ENCODE measurements around the gene GOLGA8B.
"Not testable (repeated sequence)": the region's sequence is repeated elsewhere in the genome, so short reads cannot be mapped to it uniquely, and the experiment has no call there.

The GOLGA8B gene, protein sequence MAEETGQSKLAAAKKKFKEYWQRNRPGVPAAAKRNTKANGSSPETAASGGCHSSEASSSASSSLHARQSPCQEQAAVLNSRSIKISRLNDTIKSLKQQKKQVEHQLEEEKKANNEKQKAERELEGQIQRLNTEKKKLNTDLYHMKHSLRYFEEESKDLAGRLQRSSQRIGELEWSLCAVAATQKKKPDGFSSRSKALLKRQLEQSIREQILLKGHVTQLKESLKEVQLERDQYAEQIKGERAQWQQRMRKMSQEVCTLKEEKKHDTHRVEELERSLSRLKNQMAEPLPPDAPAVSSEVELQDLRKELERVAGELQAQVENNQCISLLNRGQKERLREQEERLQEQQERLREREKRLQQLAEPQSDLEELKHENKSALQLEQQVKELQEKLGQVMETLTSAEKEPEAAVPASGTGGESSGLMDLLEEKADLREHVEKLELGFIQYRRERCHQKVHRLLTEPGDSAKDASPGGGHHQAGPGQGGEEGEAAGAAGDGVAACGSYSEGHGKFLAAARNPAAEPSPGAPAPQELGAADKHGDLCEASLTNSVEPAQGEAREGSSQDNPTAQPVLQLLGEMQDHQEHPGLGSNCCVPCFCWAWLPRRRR

DNA sequence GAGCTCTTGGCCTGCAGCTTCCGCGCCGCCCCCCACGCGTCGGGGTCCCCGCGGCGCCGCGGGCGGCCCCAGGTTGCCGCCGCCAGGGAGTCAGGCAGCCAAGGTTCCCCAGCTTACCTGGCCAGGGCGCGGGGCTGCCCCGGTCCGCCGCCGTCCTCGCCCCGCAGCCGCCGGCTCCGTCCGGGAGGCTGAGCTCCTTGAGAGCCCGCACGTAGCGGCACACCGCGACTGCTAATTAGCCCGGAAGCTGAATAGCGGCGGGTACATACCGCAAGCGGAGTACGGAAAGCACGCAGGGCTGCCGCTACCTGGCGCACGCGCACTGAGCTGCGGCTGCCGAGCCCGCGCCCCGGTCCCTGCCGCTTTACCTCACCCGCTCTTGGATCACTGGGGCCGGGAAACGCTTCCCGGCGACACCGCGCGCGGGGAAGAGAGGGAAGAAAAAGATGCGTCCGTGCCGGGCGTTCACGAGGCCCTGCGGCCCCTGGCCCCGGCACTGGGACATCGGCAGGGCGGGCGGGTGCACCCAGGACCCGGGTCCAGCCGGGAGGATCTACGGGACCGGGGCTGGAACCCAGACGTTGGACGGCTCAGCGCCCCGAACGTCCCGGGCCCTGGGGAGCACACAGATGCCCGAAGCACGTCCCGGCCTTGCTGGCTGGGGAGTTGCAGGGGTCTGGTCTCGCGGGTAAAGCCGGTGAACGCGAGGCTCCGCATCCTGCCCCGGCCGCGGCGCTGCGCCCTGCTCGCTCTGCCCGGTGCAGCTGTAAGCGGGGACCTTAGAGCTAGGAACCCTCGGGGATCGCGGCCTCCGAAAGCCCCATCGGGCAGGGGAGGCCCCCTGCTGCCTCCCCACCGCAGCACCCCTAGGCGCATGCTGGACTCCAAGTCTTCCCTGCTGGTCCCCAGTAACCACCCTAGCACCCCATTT lies at the start of gene GOLGA8B:
Gene GOLGA8B, minus strand, starts transcription at position 253 of the 931 bp plus-strand sequence. CDS start 47,739 bp downstream, outside the sequence.
- H3K9me3 ChIP-seq (ENCODE audit: control insufficient read depth, insufficient read depth, low read length) = no peaks in the 10 kb centered on the region
- peak within 1 kb of the TSS; percentile 97 for H3K9ac ChIP-seq (ENCODE audit: low read depth, low read length)

DNA sequence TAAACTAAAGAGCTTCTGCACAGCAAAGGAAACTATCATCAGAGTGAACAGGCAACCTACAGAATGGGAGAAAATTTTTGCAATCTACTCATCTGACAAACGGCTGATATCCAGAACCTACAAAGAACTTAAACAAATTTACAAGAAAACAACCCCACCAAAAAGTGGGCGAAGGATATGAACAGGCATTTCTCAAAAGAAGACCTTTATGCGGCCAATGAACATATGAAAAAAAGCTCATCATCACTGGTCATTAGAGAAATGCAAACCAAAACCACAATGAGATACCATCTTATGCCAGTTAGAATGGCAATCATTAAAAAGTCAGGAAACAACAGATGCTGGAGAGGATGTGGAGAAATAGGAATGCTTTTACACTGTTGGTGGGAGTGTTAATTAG lies 49.7 kb upstream of the GOLGA8B start:
- not testable (repeated sequence) for H3K36me3 ChIP-seq (ENCODE audit: insufficient read depth, low read length); H3K9ac ChIP-seq (ENCODE audit: low read depth, low read length); H3K4me1 ChIP-seq (ENCODE audit: insufficient read depth, low read length)

More for the DNA sequence above, at the start of gene GOLGA8B:
- Histone ChIP-seq H3K4me1 (ENCODE audit: insufficient read depth, low read length) (peaks cover 6% of the 10 kb centered on the region; the same call in 1 of the 2 replicates), H3K36me3 (ENCODE audit: insufficient read depth, low read length) (no peaks in the 10 kb centered on the region)

DNA sequence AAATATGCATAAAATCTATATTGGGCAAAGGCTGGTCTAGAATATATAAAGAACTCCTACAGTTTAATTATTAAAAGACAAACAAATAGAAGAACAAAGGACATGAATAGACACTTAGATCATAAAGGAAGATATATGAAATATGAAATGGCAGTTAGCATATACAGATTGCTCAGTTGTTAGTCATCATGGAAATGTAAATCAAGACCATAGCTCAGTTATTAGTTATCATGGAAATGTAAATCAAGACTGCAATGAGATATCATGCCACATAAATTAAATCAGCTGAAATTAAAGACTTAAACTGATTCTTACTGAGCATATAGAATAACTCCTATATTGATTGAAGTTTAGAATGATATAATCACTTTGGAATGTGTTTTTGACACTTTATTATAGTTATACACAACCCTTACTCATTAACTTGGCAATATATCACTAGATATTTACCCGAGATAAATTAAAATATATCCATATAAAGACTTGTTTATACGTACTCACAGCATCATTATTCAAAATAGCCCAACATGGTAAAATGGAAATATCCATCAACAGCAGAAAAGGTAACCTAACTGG lies 45.2 kb upstream of the GOLGA8B start:
- no peaks in the 10 kb centered on the region for H3K4me1 ChIP-seq (ENCODE audit: insufficient read depth, low read length)
- H3K9me3 ChIP-seq (ENCODE audit: control insufficient read depth, insufficient read depth, low read length) = no peaks in the 10 kb centered on the region
- no peak overlapping the region for H3K9ac ChIP-seq (ENCODE audit: low read depth, low read length)
- no peaks in the 10 kb centered on the region for H3K36me3 ChIP-seq (ENCODE audit: insufficient read depth, low read length)

More for the DNA sequence above, 49.7 kb upstream of the GOLGA8B start:
- not testable (repeated sequence) for H3K9me3 ChIP-seq (ENCODE audit: control insufficient read depth, insufficient read depth, low read length)

DNA sequence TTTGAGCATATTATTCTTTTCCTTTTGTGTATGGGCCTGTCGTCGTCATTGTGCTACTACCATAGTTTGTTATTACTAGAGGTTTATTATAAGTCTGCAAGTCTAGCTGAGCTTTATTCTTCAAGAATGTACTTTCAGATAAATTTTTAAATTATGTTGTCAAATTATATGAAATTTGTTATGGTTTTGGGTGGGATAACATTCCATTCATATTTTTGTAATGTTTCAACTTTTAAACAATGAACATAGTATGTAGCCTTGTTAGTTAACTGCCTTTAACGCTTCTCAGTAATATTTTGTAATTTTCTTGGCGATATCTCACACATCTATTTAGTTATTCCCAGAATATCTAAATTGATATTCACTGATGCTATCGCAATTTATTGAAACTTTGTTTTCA lies 41.6 kb upstream of the GOLGA8B start:
- Histone ChIP-seq H3K9ac (ENCODE audit: low read depth, low read length) (no peak overlapping the region), H3K9me3 (ENCODE audit: control insufficient read depth, insufficient read depth, low read length) (no peaks in the 10 kb centered on the region), H3K36me3 (ENCODE audit: insufficient read depth, low read length) (no peaks in the 10 kb centered on the region), H3K4me1 (ENCODE audit: insufficient read depth, low read length) (no peaks in the 10 kb centered on the region)

DNA sequence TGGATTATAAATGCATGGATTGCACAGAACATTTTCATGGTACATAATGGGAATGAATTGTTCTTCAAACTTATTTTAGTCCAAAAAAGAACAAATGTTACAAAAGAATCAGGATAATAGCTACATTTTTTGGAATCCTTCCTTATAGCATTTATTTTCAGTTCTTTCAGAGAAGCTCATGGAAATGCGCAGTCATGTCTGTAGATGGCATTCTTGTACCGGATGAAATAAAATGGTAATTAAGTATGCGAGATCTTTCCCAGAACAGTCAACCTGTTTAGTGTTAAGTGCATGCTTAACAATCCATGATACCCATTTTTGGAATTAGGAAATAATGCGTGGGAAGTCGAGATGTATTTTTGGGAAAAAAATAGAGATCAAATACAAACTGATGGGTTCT lies 38.2 kb upstream of the GOLGA8B start:
- Histone ChIP-seq H3K9me3 (ENCODE audit: control insufficient read depth, insufficient read depth, low read length) (no peaks in the 10 kb centered on the region), H3K9ac (ENCODE audit: low read depth, low read length) (no peak overlapping the region), H3K36me3 (ENCODE audit: insufficient read depth, low read length) (no peaks in the 10 kb centered on the region), H3K4me1 (ENCODE audit: insufficient read depth, low read length) (no peaks in the 10 kb centered on the region)

DNA sequence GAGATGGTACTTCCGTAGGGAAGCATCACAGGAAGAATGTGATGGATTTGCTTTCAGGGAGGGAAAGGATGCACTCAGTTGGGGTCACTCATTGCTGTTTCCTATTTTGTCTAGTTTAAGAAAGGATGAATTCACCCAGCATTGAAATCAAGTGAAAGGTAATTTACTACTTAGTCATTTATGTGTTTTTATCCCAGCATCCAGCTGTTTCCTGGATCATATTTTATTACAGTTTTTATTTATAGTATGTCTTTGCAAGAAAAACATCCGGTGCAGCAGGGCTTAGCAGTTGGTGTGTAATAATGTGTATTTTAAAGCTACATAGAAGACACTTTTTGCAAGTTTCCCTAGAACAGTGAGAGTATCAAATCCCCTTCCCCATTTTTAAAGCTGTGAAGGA lies 37.4 kb upstream of the GOLGA8B start:
- no peaks in the 10 kb centered on the region for H3K4me1 ChIP-seq (ENCODE audit: insufficient read depth, low read length)
- H3K36me3 ChIP-seq (ENCODE audit: insufficient read depth, low read length) = no peaks in the 10 kb centered on the region
- no peak overlapping the region for H3K9ac ChIP-seq (ENCODE audit: low read depth, low read length)
- H3K9me3 ChIP-seq (ENCODE audit: control insufficient read depth, insufficient read depth, low read length) = no peaks in the 10 kb centered on the region

DNA sequence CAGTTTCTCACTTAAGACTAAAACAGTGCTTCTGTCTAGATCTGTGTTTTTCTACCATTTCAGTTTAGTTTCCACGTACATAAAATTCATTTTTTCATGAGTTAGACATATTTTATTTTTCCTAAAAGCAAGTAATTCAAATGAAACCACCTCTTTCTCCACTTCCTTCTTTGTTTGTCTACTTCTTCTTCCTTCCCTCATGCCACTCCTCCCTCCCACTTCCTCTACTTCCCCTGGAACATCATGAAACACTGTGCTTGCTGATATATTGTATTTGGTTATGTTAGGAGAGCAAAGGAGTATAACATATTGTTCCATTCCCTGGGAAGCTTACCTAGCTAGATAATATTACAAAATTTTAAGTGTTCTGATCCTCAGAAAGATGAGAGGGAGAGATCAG lies 36.7 kb upstream of the GOLGA8B start:
- H3K4me1 ChIP-seq (ENCODE audit: insufficient read depth, low read length) = no peaks in the 10 kb centered on the region
- H3K36me3 ChIP-seq (ENCODE audit: insufficient read depth, low read length) = no peaks in the 10 kb centered on the region
- no peak overlapping the region for H3K9ac ChIP-seq (ENCODE audit: low read depth, low read length)
- no peaks in the 10 kb centered on the region for H3K9me3 ChIP-seq (ENCODE audit: control insufficient read depth, insufficient read depth, low read length)

DNA sequence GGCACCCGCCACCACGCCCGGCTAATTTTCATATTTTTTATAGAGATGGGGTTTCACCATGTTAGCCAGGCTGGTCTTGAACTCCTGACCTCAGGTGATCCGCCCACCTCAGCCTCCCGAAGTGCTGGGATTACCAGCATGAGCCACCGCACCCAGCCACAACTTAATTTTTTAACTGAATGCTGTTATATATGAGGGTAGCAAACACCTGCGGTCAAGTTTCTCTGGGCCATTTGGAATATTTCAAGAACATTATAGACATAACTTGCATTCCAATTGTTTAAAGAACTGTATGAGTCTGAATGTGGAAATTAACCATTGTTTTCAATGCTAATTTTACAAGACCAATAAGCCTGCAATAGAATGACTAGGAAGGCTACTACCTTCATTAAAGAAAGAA lies 35.7 kb upstream of the GOLGA8B start:
- Histone ChIP-seq H3K9ac (ENCODE audit: low read depth, low read length) (no peak overlapping the region), H3K4me1 (ENCODE audit: insufficient read depth, low read length) (no peaks in the 10 kb centered on the region), H3K36me3 (ENCODE audit: insufficient read depth, low read length) (no peaks in the 10 kb centered on the region), H3K9me3 (ENCODE audit: control insufficient read depth, insufficient read depth, low read length) (no peaks in the 10 kb centered on the region)

DNA sequence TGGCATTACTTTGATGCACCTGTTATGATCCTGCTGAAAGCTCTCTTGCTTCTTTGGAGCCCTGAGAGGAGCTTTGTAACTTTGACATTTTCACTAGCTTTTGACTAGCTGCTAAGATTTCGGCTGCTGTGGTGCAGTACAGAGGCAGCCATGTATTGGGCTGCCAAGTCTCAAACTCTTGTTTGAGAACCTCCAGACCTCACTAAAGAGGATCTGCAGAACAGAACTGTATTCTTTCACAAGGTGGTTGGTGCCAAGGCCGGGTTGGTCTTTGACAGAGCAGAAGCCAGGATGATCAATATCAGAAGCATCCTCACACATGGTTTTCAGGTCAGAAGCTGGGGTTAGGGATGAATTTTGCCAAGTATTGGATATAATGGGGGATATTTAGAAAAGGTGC lies 34.6 kb upstream of the GOLGA8B start:
- H3K36me3 ChIP-seq (ENCODE audit: insufficient read depth, low read length) = no peaks in the 10 kb centered on the region
- H3K4me1 ChIP-seq (ENCODE audit: insufficient read depth, low read length) = no peaks in the 10 kb centered on the region
- H3K9me3 ChIP-seq (ENCODE audit: control insufficient read depth, insufficient read depth, low read length) = no peaks in the 10 kb centered on the region
- no peak overlapping the region for H3K9ac ChIP-seq (ENCODE audit: low read depth, low read length)

DNA sequence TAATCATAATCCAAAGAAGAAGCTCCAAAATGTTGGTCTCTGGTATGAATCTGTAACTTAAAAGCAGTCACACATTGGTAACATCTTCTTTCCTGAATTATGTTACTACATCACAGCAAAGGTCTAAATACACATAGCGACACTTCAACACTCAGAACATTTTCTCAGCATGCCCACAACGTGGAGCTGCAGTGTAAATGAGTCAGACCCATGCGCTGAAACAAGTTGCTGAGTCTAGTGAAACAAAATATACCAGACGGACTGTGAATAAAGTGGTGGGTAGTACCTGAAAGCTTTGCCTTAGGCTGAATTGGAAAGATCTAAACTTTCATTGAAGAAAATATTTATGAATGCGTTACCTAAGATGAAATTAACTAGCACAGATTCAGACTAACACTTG lies 33.2 kb upstream of the GOLGA8B start:
- Histone ChIP-seq H3K9me3 (ENCODE audit: control insufficient read depth, insufficient read depth, low read length) (no peaks in the 10 kb centered on the region), H3K36me3 (ENCODE audit: insufficient read depth, low read length) (no peaks in the 10 kb centered on the region), H3K4me1 (ENCODE audit: insufficient read depth, low read length) (no peaks in the 10 kb centered on the region), H3K9ac (ENCODE audit: low read depth, low read length) (no peak overlapping the region)

DNA sequence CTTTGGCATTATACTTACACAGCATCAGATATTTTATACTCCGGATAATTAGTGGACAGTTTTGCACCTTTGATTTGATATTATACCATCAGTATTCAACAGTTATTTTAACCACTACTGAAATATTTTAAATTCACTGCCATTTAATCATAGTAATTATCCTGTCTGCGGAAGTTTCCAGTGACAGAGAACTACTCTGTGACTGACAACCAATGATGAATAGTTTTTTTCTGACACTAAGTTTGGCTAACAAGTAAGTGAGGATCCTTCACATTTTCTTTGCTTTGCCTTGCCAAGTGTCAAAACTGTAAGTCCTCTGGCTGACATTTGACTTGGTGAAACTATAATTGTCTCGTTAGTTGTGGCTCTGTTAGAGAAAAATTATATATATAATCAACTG lies 30.5 kb upstream of the GOLGA8B start:
- Histone ChIP-seq H3K9ac (ENCODE audit: low read depth, low read length) (no peak overlapping the region), H3K9me3 (ENCODE audit: control insufficient read depth, insufficient read depth, low read length) (no peaks in the 10 kb centered on the region), H3K4me1 (ENCODE audit: insufficient read depth, low read length) (no peaks in the 10 kb centered on the region), H3K36me3 (ENCODE audit: insufficient read depth, low read length) (no peaks in the 10 kb centered on the region)

DNA sequence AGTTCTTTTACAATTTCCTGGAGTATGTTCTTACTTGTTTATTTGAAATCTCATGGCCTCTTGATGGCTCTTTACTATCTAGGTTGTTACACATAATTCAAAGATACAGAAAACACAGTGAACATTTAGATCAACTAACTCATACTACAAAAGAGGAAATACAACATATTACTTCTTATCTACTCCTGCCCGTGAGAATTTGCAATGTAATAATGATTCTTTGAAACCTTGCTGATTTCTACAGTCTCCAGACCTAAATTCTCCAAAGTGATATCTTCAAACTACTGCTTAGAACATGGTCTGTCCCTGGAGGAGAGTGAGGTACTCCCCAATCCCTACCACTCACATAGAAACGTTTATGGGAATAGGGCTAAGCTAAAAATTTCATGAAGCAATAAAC lies 29.9 kb upstream of the GOLGA8B start:
- no peaks in the 10 kb centered on the region for H3K36me3 ChIP-seq (ENCODE audit: insufficient read depth, low read length)
- no peak overlapping the region for H3K9ac ChIP-seq (ENCODE audit: low read depth, low read length)
- no peaks in the 10 kb centered on the region for H3K9me3 ChIP-seq (ENCODE audit: control insufficient read depth, insufficient read depth, low read length)
- H3K4me1 ChIP-seq (ENCODE audit: insufficient read depth, low read length) = no peaks in the 10 kb centered on the region

DNA sequence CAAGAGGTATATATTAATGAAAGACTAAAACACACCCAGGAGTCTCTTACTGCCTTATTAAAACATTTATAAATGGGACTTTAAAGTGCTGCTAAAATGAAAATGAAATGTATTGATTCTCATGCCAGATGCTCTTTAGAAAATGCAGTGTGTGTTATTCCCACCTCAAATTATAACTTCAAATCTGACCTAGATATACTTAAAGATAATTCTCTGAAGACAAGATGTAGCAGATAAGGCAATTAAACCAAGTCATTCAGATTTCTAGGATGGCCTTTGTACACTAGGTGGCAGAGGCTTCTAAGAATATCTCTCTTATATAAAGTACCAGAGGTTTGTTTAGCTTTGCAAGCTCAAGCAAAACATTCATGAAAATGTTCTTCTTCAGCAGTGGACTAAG lies 26.9 kb upstream of the GOLGA8B start:
- H3K9me3 ChIP-seq (ENCODE audit: control insufficient read depth, insufficient read depth, low read length) = no peaks in the 10 kb centered on the region
- H3K4me1 ChIP-seq (ENCODE audit: insufficient read depth, low read length) = no peaks in the 10 kb centered on the region
- no peak overlapping the region for H3K9ac ChIP-seq (ENCODE audit: low read depth, low read length)
- H3K36me3 ChIP-seq (ENCODE audit: insufficient read depth, low read length) = no peaks in the 10 kb centered on the region
